Endothelial cell of umbilical vein (primary cell): ENCODE measurements around the gene DCK. TPM values are rescaled to one million over a fixed set of nuclear protein-coding genes. Genes with fewer than 3 reads are reported as not detected.

Experiments
- BruUV-seq: library from RNA; stranded (reverse); fragments of 400-500 nt; replicated peaks from 2 replicates; lab custom pipeline; 2021; lab: Mats Ljungman, UMichigan
- CTCF ChIA-PET: fragments of 300-600, 350-600 bp; sonication (Branson Sonifier 250); formaldehyde crosslinking; loops from one replicate; lab custom pipeline; 2021; ENCODE audit warnings: antibody characterized with exemption, inconsistent platforms; lab: Charles Lee
- POLR2A ChIA-PET: fragments of 300-600, 350-600 bp; sonication (Branson Sonifier 250); formaldehyde crosslinking; loops from one replicate; lab custom pipeline; 2021; ENCODE audit warnings: antibody characterized with exemption, inconsistent platforms; lab: Charles Lee
- DNase-seq: peaks from one replicate; pipeline ENCODE4 v3.0.0-alpha.2; 2011; ENCODE audit warnings: low read depth, low spot score
- FAIRE-seq: peaks from 2 replicates; lab custom pipeline; 2011; peaks lifted over from hg19 to GRCh38; lab: Jason Lieb, UNC
- H2AFZ ChIP-seq: 2 replicates; pipeline ENCODE4 v1.6.0; 2012; ENCODE audit warnings: low read depth, low read length, control low read depth, inconsistent platforms
- H3K27ac ChIP-seq: 2 replicates; pipeline ENCODE4 v1.5.1; 2011; ENCODE audit warnings: low read depth, mild to moderate bottlenecking, control low read depth, low read length, moderate library complexity; ENCODE audit not compliant: insufficient read depth
- H3K27me3 ChIP-seq, 2 experiments: 2 replicates each; pipeline versions ENCODE4 v1.6.0 to v1.6.1; 2011; ENCODE audit warnings: low read length in 2 of 2, mixed read lengths in 1 of 2; ENCODE audit not compliant: control insufficient read depth in 2 of 2, insufficient read depth in 2 of 2
- H3K36me3 ChIP-seq, 2 experiments: 2 replicates in 1 of 2; 3 replicates in 1 of 2; pipeline ENCODE4 v1.5.1; 2011; ENCODE audit warnings: low read length in 2 of 2, mild to moderate bottlenecking in 1 of 2, moderate library complexity in 1 of 2; ENCODE audit not compliant: control insufficient read depth in 2 of 2, insufficient read depth in 2 of 2; ENCODE audit errors: extremely low read depth in 1 of 2
- H3K4me1 ChIP-seq: 3 replicates; pipeline ENCODE4 v1.5.1; 2011; ENCODE audit warnings: mild to moderate bottlenecking, low read length; ENCODE audit not compliant: control insufficient read depth, insufficient read depth; ENCODE audit errors: extremely low read depth
- H3K4me2 ChIP-seq: 2 replicates; pipeline ENCODE4 v1.6.1; 2011; ENCODE audit warnings: low read length, control low read depth, mixed read lengths; ENCODE audit not compliant: insufficient read depth
- H3K4me3 ChIP-seq, 3 experiments: fragments of 200-600 bp in 1 of 3; sonication (generic), shearing (Covaris generic) in 1 of 3; replicated peaks in 1 of 3; 2 replicates each; pipeline ENCODE4 v1.5.1; 2011 to 2016; ENCODE audit warnings: control low read depth in 3 of 3, low read length in 3 of 3, mild to moderate bottlenecking in 2 of 3, inconsistent platforms in 1 of 3, low read depth in 1 of 3, moderate library complexity in 1 of 3; ENCODE audit not compliant: insufficient read depth in 1 of 3
- H3K79me2 ChIP-seq: 2 replicates; pipeline ENCODE4 v1.6.0; 2012; ENCODE audit warnings: low read length, inconsistent platforms; ENCODE audit not compliant: control insufficient read depth, insufficient read depth
- H3K9ac ChIP-seq: replicated peaks from 2 replicates; pipeline ENCODE3; 2011; ENCODE audit warnings: low read length, control low read depth; ENCODE audit not compliant: insufficient read depth; ENCODE audit errors: extremely low read depth
- H3K9me1 ChIP-seq: replicated peaks from 3 replicates; pipeline ENCODE4 v1.6.0; 2011; ENCODE audit warnings: mild to moderate bottlenecking, low read length; ENCODE audit not compliant: control insufficient read depth, insufficient read depth; ENCODE audit errors: extremely low read depth
- H3K9me3 ChIP-seq: replicated peaks from 2 replicates; pipeline ENCODE4 v1.5.1; 2012; ENCODE audit warnings: low read length, inconsistent platforms; ENCODE audit not compliant: control insufficient read depth, insufficient read depth
- H4K20me1 ChIP-seq: replicated peaks from 2 replicates; pipeline ENCODE3; 2011; ENCODE audit warnings: mild to moderate bottlenecking, low read length; ENCODE audit not compliant: control insufficient read depth, insufficient read depth; ENCODE audit errors: extremely low read depth
- EZH2 ChIP-seq: IDR thresholded peaks from 2 replicates; pipeline ENCODE4 v1.6.1; 2012; ENCODE audit warnings: borderline replicate concordance, low read depth, mild to moderate bottlenecking, moderate library complexity, low read length, inconsistent platforms; ENCODE audit not compliant: severe bottlenecking
- FOS ChIP-seq: IDR thresholded peaks from 2 replicates; pipeline ENCODE4 v1.6.1; 2011; ENCODE audit warnings: mild to moderate bottlenecking, low read length, moderate library complexity, borderline replicate concordance; ENCODE audit not compliant: insufficient read depth
- GATA2 ChIP-seq: IDR thresholded peaks from 2 replicates; pipeline ENCODE4 v1.7.0; 2011; ENCODE audit warnings: low read depth, mild to moderate bottlenecking, moderate library complexity, mixed read lengths, low read length; ENCODE audit not compliant: insufficient read length, insufficient read depth
- JUN ChIP-seq: IDR thresholded peaks from 2 replicates; pipeline ENCODE4 v1.6.1; 2011; ENCODE audit warnings: borderline replicate concordance, low read depth; ENCODE audit not compliant: insufficient read length, insufficient read depth
- MYC ChIP-seq: IDR thresholded peaks from one replicate; pipeline ENCODE4 v1.6.1; 2011; ENCODE audit warnings: mild to moderate bottlenecking, low read depth, low read length
- POLR2A ChIP-seq: IDR thresholded peaks from 2 replicates; pipeline ENCODE4 v1.6.1; 2012; ENCODE audit warnings: low read depth, mild to moderate bottlenecking, control low read depth, low read length
- POLR2AphosphoS5 ChIP-seq: IDR thresholded peaks from 2 replicates; pipeline ENCODE4 v1.6.1; 2012; ENCODE audit warnings: low read depth, mild to moderate bottlenecking, control low read depth, low read length, moderate library complexity; ENCODE audit not compliant: insufficient read depth
- dilution Hi-C: fragments of 300-500 bp; cut with MboI; formaldehyde crosslinking; loops from one replicate; pipeline ENCODE4 v1.15.0; 2019; ENCODE audit warnings: low sequenced_read_pairs; ENCODE audit not compliant: extremely low pct_ligation_motif_present
- intact Hi-C: fragments of 100-400 bp; cut with micrococcal nuclease; formaldehyde crosslinking; loops from one replicate; pipeline ENCODE4 v1.10.0; 2022
- polyA plus RNA-seq, 4 experiments: library from polyadenylated mRNA; depleted of rRNA in 3 of 4; stranded (reverse) in 3 of 4; unstranded in 1 of 4; fragments of >200 nt; gene quantifications; 2 replicates each; pipeline versions ENCODE4 v1.2.1 to v1.2.3, GENCODE V29; 2011 to 2012; ENCODE audit warnings: missing spikeins in 1 of 4
- total RNA-seq: library from RNA; stranded (reverse); gene quantifications from 2 replicates; pipeline ENCODE4 v1.2.3, GENCODE V29; 2021
- TF ChIP-seq, protein P1 (sequence below): IDR thresholded peaks from 2 replicates; pipeline ENCODE4 v1.6.1; 2011; ENCODE audit not compliant: insufficient read depth, insufficient read length
- TF ChIP-seq, protein P2 (sequence below), 2 donors: IDR thresholded peaks; 1 replicate in 1 of 2; 2 replicates in 1 of 2; pipeline ENCODE4 v1.5.1; 2011; ENCODE audit warnings: low read length in 2 of 2, mild to moderate bottlenecking in 2 of 2, moderate library complexity in 2 of 2, control low read depth in 1 of 2, inconsistent platforms in 1 of 2, low read depth in 1 of 2; ENCODE audit not compliant: insufficient read depth in 1 of 2; ENCODE audit errors: extremely low read depth in 1 of 2

Gene DCK
- total and polyA plus RNA-seq, 2 donors (not counting 3 experiments of a cell fraction or from before 2014, with no cell fraction given) = 4.8 to 19.9 TPM

DNA sequence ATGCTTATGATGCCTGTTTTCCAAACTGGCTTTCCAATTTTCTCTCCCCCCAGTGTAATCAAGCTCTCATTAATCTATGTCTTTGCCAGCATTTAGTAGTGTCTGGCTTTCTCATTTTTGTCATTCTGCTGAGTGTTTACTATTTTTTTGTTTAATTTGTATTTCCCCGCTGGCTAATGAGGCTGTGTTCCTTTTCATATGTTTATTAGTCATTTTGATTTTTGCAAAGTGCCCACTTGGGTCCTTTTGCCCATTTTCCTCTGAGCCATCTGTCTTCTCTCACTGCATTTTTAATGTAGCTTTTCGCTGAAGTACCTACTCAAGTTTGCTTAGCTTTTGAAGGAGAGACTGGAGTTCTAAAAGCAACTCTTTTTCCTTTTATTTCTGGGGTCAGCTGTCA lies 14.7 kb downstream of the DCK start:
- H3K4me3 ChIP-seq = no peak overlapping the region
- no peaks in the 10 kb centered on the region for H4K20me1 ChIP-seq
- intact Hi-C loops (loop anchor here (1.0 to 5.0 kb wide), 2 partner anchors 15 to 171 kb away; partner anchors contain the start of genes DCK and GRSF1), dilution Hi-C loops (no loop called here)
- H2AFZ ChIP-seq = no peak overlapping the region
- no peaks in the 10 kb centered on the region for H3K9me1 ChIP-seq
- H3K9ac ChIP-seq = no peak overlapping the region
- FAIRE-seq (no peak), DNase-seq (no peak)
- TF ChIP-seq FOS (no peak), EZH2 (no peak), JUN (no peak), MYC (no peak), GATA2 (no peak), POLR2A (no peak), POLR2AphosphoS5 (no peak)
- TF ChIP-seq, protein P1, sequence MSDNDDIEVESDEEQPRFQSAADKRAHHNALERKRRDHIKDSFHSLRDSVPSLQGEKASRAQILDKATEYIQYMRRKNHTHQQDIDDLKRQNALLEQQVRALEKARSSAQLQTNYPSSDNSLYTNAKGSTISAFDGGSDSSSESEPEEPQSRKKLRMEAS = no peak
- TF ChIP-seq, protein P2, sequence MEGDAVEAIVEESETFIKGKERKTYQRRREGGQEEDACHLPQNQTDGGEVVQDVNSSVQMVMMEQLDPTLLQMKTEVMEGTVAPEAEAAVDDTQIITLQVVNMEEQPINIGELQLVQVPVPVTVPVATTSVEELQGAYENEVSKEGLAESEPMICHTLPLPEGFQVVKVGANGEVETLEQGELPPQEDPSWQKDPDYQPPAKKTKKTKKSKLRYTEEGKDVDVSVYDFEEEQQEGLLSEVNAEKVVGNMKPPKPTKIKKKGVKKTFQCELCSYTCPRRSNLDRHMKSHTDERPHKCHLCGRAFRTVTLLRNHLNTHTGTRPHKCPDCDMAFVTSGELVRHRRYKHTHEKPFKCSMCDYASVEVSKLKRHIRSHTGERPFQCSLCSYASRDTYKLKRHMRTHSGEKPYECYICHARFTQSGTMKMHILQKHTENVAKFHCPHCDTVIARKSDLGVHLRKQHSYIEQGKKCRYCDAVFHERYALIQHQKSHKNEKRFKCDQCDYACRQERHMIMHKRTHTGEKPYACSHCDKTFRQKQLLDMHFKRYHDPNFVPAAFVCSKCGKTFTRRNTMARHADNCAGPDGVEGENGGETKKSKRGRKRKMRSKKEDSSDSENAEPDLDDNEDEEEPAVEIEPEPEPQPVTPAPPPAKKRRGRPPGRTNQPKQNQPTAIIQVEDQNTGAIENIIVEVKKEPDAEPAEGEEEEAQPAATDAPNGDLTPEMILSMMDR (IDR thresholded peaks at IDR 0.05; ENCODE audit: extremely low read depth in 1 of 2, insufficient read depth in 1 of 2, low read depth in 1 of 2, low read length in 2 of 2) = no peak
- H3K9me3 ChIP-seq = no peaks in the 10 kb centered on the region
- H3K36me3 ChIP-seq = peaks cover 2 to 3% of the 10 kb centered on the region in 2 experiments
- POLR2A ChIA-PET = no interaction called here
- BruUV-seq = no TSS peak
- peaks cover 35% of the 10 kb centered on the region for H3K79me2 ChIP-seq
- CTCF ChIA-PET = interaction anchor here (3.5 to 7.4 kb wide), 3 partner anchors 12 to 358 kb away, joined by 76 to 97 read pairs (median 78); partner anchors contain the start of gene DCK
- H3K27ac ChIP-seq = no peak overlapping the region
- H3K27me3 ChIP-seq = no peaks in the 10 kb centered on the region
- H3K4me2 ChIP-seq = no peak overlapping the region
- H3K4me1 ChIP-seq = peaks cover 2% of the 10 kb centered on the region
